IPS DF 6.9 (cell line): ENCODE results near the gene EPN3.
A peak's percentile ranks its signal among the peaks of the same experiment; 100 is the strongest.

Experiments used
- DNase-seq: peaks from one replicate; pipeline ENCODE4 v3.0.0-alpha.2; 2013; ENCODE audit warnings: low read depth, low spot score
- H3K27ac ChIP-seq: one replicate; pipeline ENCODE4 v1.5.1; 2013; ENCODE audit warnings: low read length, control low read depth
- H3K27me3 ChIP-seq: 2 replicates; pipeline ENCODE4 v1.6.1; 2013; ENCODE audit warnings: mild to moderate bottlenecking, low read length; ENCODE audit not compliant: control insufficient read depth, insufficient read depth
- H3K36me3 ChIP-seq: 2 replicates; pipeline ENCODE4 v1.6.1; 2013; ENCODE audit warnings: low read length; ENCODE audit not compliant: control insufficient read depth, insufficient read depth
- H3K4me1 ChIP-seq: 2 replicates; pipeline ENCODE4 v1.6.1; 2013; ENCODE audit warnings: low read length; ENCODE audit not compliant: control insufficient read depth, insufficient read depth
- H3K4me3 ChIP-seq: 2 replicates; pipeline ENCODE4 v1.5.1; 2013; ENCODE audit warnings: mild to moderate bottlenecking, low read length
- H3K9me3 ChIP-seq: 2 replicates; pipeline ENCODE4 v1.6.1; 2013; ENCODE audit warnings: low read length, inconsistent platforms; ENCODE audit not compliant: control insufficient read depth, insufficient read depth
- WGBS: extraction: QIAGEN DNeasy Blood & Tissue Kit; methylation state at CpG from one replicate; pipeline ENCODE4 v1.1.7; 2013; ENCODE audit warnings: mixed read lengths, missing lambda C conversion rate; ENCODE audit not compliant: insufficient read length, insufficient coverage; 5-methylcytosine and 5-hydroxymethylcytosine counted together

The EPN3 gene

GRCh38 chr17:50532452-50533024, at the start of gene EPN3:
TSS of gene EPN3 (plus strand) at chr17:50532735. CDS start at chr17:50536557, 3,822 bp downstream.
- H3K9me3 ChIP-seq: no peaks in the 10 kb centered on the region
- H3K4me1 ChIP-seq: peaks cover 3% of the 10 kb centered on the region
- peaks cover 4% of the 10 kb centered on the region; the same call in 1 of the 2 replicates for H3K36me3 ChIP-seq
- peak within 1 kb of the TSS; percentile 53; the same call in 1 of the 2 replicates for H3K4me3 ChIP-seq
- DNase-seq: no peak
- no peak within 1 kb of the TSS for H3K27ac ChIP-seq
- no CpG with 5 or more reads among the region's 21 CpGs for WGBS
- no peaks in the 10 kb centered on the region for H3K27me3 ChIP-seq

GRCh38 chr17:50483266-50483665, 49.3 kb upstream of the EPN3 start:
- H3K4me1 ChIP-seq: 0 out of 2 replicates have a peak, but pooled peaks cover 2% of the 10 kb centered on the region
- H3K4me3 ChIP-seq: no peak overlapping the region
- no peak for DNase-seq
- no peaks in the 10 kb centered on the region for H3K9me3 ChIP-seq
- peaks cover 12% of the 10 kb centered on the region for H3K36me3 ChIP-seq
- no CpG with 5 or more reads among the region's 5 CpGs for WGBS
- H3K27me3 ChIP-seq: no peaks in the 10 kb centered on the region
- no peak overlapping the region for H3K27ac ChIP-seq

DNA sequence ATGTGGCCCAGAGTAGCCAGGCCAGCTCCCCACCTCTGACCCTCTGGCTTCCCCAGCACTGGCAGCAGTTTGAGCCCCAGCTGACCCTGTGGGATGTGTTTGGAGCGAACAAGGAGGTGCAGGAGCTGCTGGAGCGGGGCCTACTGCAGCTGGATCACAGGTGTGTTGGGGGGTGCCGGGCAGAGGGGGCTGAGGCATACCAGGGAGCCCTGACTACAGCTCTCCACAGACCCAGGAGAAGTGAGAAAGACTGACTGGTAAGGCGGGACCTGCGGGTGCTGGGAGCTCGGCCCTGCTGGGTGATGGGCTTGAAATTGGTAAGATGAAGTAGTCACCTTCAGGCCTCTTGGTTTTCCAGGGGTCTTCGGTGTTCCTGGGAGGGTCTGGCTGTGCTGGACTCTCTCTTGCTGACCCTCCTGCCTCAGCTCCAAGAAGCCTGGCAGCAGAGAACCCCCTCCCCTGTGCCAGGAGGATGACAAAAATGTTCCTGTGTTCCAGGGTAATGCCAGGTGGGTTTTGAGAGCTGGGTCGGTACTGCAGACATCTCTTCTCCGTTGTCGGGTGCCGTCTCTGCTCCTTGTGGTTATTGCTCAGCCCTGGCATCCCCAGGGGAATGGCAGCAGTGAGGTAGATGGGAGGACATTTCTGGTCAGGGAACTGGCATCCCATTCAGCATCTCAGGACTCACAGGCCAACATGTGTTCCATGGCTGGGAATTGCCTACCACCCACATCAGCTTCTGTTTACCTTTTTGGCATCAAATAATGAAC, 48.0 kb upstream of the EPN3 start:
- WGBS: no CpG with 5 or more reads among the region's 11 CpGs
- Histone ChIP-seq H3K4me3 (no peak overlapping the region), H3K36me3 (peaks cover 12% of the 10 kb centered on the region), H3K9me3 (no peaks in the 10 kb centered on the region), H3K4me1 (0 out of 2 replicates have a peak, but pooled peaks cover 2% of the 10 kb centered on the region), H3K27me3 (no peaks in the 10 kb centered on the region), H3K27ac (no peak overlapping the region)
- no peak for DNase-seq

DNA sequence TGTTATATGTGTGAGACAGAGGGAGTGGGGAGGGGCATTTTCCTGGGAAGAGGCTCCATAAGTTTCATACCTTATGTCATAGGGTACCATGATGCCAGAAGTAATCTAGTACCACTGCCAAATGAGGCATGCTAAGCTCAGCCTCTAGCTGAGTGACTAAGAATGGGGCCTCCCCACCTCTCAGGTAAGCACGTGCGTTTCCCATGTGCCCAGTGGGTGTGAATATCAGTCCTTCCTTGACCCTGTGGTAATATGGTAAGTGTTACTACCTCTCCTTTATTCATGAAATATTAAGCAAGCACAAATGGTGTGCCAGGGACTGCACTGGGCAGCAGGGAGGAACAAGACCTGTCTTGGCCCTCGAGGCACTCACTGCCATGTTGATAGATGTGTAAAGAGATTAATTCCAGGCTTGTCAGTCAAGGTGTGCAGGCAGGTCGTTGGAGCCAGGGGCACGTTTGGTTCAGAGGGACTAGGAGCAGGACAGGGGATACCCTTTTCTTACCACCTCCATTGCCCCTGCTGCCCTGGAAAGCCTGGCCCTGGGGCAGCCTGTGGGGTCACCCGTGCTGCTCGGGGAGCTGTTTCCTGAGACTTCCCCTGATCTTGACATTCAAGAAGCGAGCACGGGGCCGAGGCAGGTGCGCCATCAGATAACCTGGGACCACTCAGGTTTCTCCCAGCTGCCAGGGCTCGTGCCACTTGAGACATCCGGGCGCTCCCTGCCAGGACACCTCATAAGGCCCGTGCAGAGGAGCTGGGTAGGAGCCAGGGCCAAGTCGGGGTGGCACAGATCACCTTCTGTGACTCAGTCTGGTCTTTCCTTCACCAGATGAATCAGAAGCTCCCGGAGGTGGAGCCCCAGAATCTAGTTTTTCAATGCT, 45.1 kb upstream of the EPN3 start:
- no CpG with 5 or more reads among the region's 17 CpGs for WGBS
- no peak for DNase-seq
- H3K27ac ChIP-seq: no peak overlapping the region
- peaks cover 10% of the 10 kb centered on the region for H3K36me3 ChIP-seq
- no peaks in the 10 kb centered on the region for H3K27me3 ChIP-seq
- H3K4me3 ChIP-seq: no peak overlapping the region
- H3K4me1 ChIP-seq: no peaks in the 10 kb centered on the region
- no peaks in the 10 kb centered on the region for H3K9me3 ChIP-seq

- H3K36me3 ChIP-seq: peaks cover 10% of the 10 kb centered on the region
- no peak overlapping the region for H3K4me3 ChIP-seq
- no CpG with 5 or more reads among the region's 2 CpGs for WGBS
- no peak for DNase-seq
- H3K27me3 ChIP-seq: no peaks in the 10 kb centered on the region
- H3K4me1 ChIP-seq: no peaks in the 10 kb centered on the region
- no peaks in the 10 kb centered on the region for H3K9me3 ChIP-seq
- H3K27ac ChIP-seq: no peak overlapping the region
These were observed 43.7 kb upstream of the EPN3 start for GRCh38 chr17:50488880-50489279.

DNA sequence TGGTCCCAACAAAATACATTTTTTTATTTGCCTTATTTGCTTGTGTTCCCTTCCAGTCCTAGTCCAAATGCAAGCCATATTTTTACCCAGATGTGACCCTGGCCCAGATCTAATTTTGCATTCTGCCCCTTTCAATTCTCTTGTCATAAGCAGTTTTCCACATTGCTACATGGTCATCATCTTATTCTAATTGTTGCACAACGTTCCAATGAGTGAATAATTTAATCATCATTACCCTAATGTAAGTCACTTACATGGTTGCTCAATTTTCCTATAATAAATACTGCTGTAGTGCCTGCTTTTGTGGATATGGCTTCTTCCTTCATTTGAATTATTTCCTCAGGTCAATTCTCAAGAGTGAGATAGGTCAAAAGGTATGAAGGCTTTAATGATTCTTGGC, 41.0 kb upstream of the EPN3 start:
- Histone ChIP-seq H3K4me1 (no peaks in the 10 kb centered on the region), H3K27me3 (no peaks in the 10 kb centered on the region), H3K9me3 (no peaks in the 10 kb centered on the region), H3K4me3 (no peak overlapping the region), H3K36me3 (no peaks in the 10 kb centered on the region), H3K27ac (no peak overlapping the region)
- no peak for DNase-seq
- WGBS: no CpG with 5 or more reads among the region's 1 CpG

DNA sequence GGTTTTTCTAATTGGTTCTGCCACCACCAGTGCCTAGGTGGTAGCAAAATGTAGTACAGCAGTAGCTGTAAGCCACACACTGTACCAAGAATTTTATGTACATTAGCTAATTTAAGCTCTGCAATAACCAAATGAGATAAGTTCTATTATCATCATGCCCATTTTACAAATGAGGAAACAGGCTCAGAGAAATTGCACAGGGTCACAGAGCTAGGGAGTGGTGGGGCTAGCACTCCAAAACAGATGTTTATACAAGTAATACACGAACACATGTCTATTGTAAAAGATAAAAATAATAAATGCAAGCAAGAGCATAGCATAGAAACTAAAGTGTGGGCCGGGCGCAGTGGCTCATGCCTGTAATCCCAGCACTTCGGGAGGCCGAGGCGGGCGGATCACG, 40.3 kb upstream of the EPN3 start:
- Histone ChIP-seq H3K36me3 (no peaks in the 10 kb centered on the region), H3K27ac (no peak overlapping the region), H3K4me1 (no peaks in the 10 kb centered on the region), H3K4me3 (no peak overlapping the region), H3K27me3 (no peaks in the 10 kb centered on the region), H3K9me3 (no peaks in the 10 kb centered on the region)
- DNase-seq: no peak
- WGBS: no CpG with 5 or more reads among the region's 8 CpGs

- no peak overlapping the region for H3K4me3 ChIP-seq
- no peak overlapping the region for H3K27ac ChIP-seq
- WGBS: no CpG with 5 or more reads among the region's 3 CpGs
- no peaks in the 10 kb centered on the region for H3K36me3 ChIP-seq
- no peak for DNase-seq
- no peaks in the 10 kb centered on the region for H3K4me1 ChIP-seq
- H3K27me3 ChIP-seq: no peaks in the 10 kb centered on the region
- no peaks in the 10 kb centered on the region for H3K9me3 ChIP-seq
These were observed 38.8 kb upstream of the EPN3 start for GRCh38 chr17:50493744-50494143.

- Histone ChIP-seq H3K27ac (no peak overlapping the region), H3K27me3 (no peaks in the 10 kb centered on the region), H3K9me3 (no peaks in the 10 kb centered on the region), H3K4me3 (no peak overlapping the region), H3K36me3 (no peaks in the 10 kb centered on the region), H3K4me1 (no peaks in the 10 kb centered on the region)
- no peak for DNase-seq
- WGBS: no CpG with 5 or more reads among the region's 8 CpGs
These were observed 37.2 kb upstream of the EPN3 start for GRCh38 chr17:50495217-50495823.

DNA sequence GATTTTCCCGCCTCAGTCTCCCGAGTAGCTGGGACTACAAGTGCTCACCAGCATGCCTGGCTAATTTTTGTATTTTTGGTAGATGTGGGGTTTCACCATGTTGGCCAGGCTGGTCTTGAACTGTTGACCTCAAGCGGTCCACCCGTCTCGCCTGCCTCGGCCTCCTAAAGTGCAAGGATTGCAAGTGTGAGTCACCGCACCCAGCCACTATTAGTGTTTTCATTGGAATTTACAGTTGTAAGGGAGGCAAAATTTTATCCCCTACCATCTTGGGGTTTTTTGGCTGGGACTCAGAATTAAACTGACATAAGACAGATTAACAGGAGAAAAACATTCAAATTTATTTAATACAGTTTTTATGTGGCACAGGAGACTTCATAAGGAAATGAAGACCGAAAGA, 36.6 kb upstream of the EPN3 start:
- WGBS: no CpG with 5 or more reads among the region's 8 CpGs
- Histone ChIP-seq H3K36me3 (no peaks in the 10 kb centered on the region), H3K9me3 (no peaks in the 10 kb centered on the region), H3K4me1 (no peaks in the 10 kb centered on the region), H3K27ac (no peak overlapping the region), H3K4me3 (no peak overlapping the region), H3K27me3 (no peaks in the 10 kb centered on the region)
- no peak for DNase-seq
